ENCODE results near the gene KDM6B.

Gene KDM6B

GRCh38 chr17:7840441-7840840 is 6.4 kb downstream of the KDM6B start:
- DNase-seq (ENCODE audit: low spot score), result no peak

GRCh38 chr17:7840875-7841274 is 6.9 kb downstream of the KDM6B start:
- DNase-seq (ENCODE audit: low spot score), result no peak

GRCh38 chr17:7841396-7841914 is 7.4 kb downstream of the KDM6B start:
- peak; percentile 88 for DNase-seq (ENCODE audit: low spot score)

- DNase-seq (ENCODE audit: low spot score), result peak; percentile 81
These were observed 7.9 kb downstream of the KDM6B start for GRCh38 chr17:7841915-7842379.

- DNase-seq (ENCODE audit: low spot score), result peak; percentile 81
These were observed 8.6 kb downstream of the KDM6B start for GRCh38 chr17:7842380-7843256.

GRCh38 chr17:7843257-7843535 is 9.2 kb downstream of the KDM6B start:
- DNase-seq (ENCODE audit: low spot score), result no peak

GRCh38 chr17:7843536-7844291 is 9.7 kb downstream of the KDM6B start:
- peak; percentile 83 for DNase-seq (ENCODE audit: low spot score)

GRCh38 chr17:7844292-7845154 is 10.5 kb downstream of the KDM6B start:
- DNase-seq (ENCODE audit: low spot score), result peak; percentile 98

- no peak for DNase-seq (ENCODE audit: low spot score)
These were observed 11.5 kb downstream of the KDM6B start for GRCh38 chr17:7845359-7846062.

GRCh38 chr17:7846063-7846735 is 12.2 kb downstream of the KDM6B start:
- no peak for DNase-seq (ENCODE audit: low spot score)

GRCh38 chr17:7846765-7847661 is 13.0 kb downstream of the KDM6B start:
- no peak for DNase-seq (ENCODE audit: low spot score)

- no peak for DNase-seq (ENCODE audit: low spot score)
These were observed 14.1 kb downstream of the KDM6B start for GRCh38 chr17:7848131-7848579.

GRCh38 chr17:7848739-7849129 is 14.7 kb downstream of the KDM6B start:
- DNase-seq (ENCODE audit: low spot score), result no peak

- no peak for DNase-seq (ENCODE audit: low spot score)
These were observed 15.2 kb downstream of the KDM6B start for GRCh38 chr17:7849130-7849750.

GRCh38 chr17:7849751-7850504 is 15.9 kb downstream of the KDM6B start:
- no peak for DNase-seq (ENCODE audit: low spot score)

GRCh38 chr17:7850701-7851437 is 16.9 kb downstream of the KDM6B start:
- no peak for DNase-seq (ENCODE audit: low spot score)

GRCh38 chr17:7851438-7852261 is 17.6 kb downstream of the KDM6B start:
- DNase-seq (ENCODE audit: low spot score), result peak; percentile 96
